Stimulated activated memory B cell treated with anti-CD40 and anti-IgM and Interleukin-4, amounts not matched to agents 10 μg/mL and 1 μg/mL and 100 μg/mL, for 72 hours (primary cell): ENCODE results near the gene IDUA.
"Not testable (repeated sequence)": the region's sequence is repeated elsewhere in the genome, so short reads cannot be mapped to it uniquely, and the experiment has no call there.

ENCODE experiments used
- ATAC-seq: fragments of 150-1000 bp; cut with Tn5 transposase; 2 replicates; pipeline ENCODE4 v1.10.0; 2021
- H3K27ac Mint-ChIP-seq: one replicate; pipeline ENCODE4 v1.8.0; 2022; ENCODE audit warnings: mild to moderate bottlenecking, mixed read lengths
- H3K27me3 Mint-ChIP-seq: one replicate; pipeline ENCODE4 v1.8.0; 2022; ENCODE audit warnings: mixed read lengths
- H3K36me3 Mint-ChIP-seq: one replicate; pipeline ENCODE4 v1.8.0; 2022; ENCODE audit warnings: mixed read lengths
- H3K4me1 Mint-ChIP-seq: one replicate; pipeline ENCODE4 v1.8.0; 2022; ENCODE audit warnings: mixed read lengths
- H3K4me3 Mint-ChIP-seq: one replicate; pipeline ENCODE4 v1.8.0; 2022; ENCODE audit warnings: mild to moderate bottlenecking, moderate library complexity, mixed read lengths
- H3K9me3 Mint-ChIP-seq: one replicate; pipeline ENCODE4 v1.8.0; 2022; ENCODE audit warnings: mixed read lengths

The IDUA gene

DNA sequence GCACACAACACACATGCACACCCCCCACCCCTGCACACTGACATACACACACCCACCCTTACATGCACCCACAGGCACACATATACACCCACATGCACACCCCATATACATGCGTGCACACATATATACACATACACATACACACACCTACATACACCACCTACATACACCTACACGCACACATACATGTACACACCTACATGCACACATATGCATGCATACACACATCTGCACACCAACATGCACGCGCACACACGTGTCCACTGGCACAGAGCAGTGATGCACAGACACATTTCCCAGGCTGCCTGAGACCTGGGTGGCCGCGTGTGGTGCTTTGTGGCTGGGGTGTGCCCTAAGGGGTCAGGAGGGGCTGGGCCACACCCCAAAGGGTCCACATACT, 56.3 kb downstream of the IDUA start:
- Mint-ChIP-seq H3K4me1 (no peaks in the 10 kb centered on the region), H3K27me3 (peaks cover 51% of the 10 kb centered on the region), H3K27ac (no peak overlapping the region), H3K4me3 (no peak overlapping the region), H3K36me3 (no peaks in the 10 kb centered on the region), H3K9me3 (peaks cover 2% of the 10 kb centered on the region)
- no peak for ATAC-seq

- Mint-ChIP-seq H3K27me3 (peaks cover 58% of the 10 kb centered on the region), H3K36me3 (no peaks in the 10 kb centered on the region), H3K4me1 (peaks cover 6% of the 10 kb centered on the region), H3K9me3 (peaks cover 2% of the 10 kb centered on the region), H3K27ac (no peak overlapping the region), H3K4me3 (no peak overlapping the region)
- no peak for ATAC-seq
Observed at GRCh38 chr4:1043651-1044468, 57.0 kb downstream of the IDUA start.

DNA sequence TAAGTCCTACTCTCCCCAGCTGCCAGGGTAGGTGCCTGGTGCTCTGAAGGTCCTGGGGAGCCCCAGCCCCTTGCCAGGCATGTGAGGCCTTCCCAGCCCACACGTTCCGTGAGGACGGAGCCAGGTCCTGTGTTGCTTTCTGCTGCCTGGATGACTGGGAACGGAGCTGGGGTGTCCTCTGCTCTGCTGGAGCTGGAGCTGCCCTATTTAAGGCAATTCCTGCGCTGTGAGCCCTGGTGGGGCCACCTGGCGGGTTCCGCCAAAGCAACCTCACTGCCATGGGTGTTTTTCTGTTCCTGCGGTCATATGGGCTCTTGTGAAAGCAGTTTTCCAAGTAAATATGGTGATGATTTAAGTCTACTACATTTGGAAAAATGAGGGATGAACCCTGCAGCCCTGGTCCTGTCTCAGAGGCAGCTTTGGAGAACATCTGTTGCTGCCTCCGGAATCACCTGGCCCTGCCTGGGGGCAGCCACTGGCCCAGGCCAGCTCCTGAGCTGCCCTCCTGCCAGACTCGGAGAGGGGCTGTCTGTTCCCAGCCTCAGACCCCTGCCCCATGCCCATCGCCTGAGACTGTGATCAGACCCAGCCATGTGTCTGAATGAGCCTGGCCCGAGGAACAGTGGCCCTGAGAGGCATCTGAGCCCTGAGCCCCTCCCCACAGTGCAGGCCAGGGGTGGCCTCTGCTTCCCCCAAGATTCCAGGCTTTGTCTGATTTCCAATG, 57.8 kb downstream of the IDUA start:
- Mint-ChIP-seq H3K27me3 (peaks cover 66% of the 10 kb centered on the region), H3K36me3 (no peaks in the 10 kb centered on the region), H3K9me3 (peaks cover 2% of the 10 kb centered on the region), H3K27ac (no peak overlapping the region), H3K4me1 (peaks cover 12% of the 10 kb centered on the region), H3K4me3 (no peak overlapping the region)
- no peak for ATAC-seq

DNA sequence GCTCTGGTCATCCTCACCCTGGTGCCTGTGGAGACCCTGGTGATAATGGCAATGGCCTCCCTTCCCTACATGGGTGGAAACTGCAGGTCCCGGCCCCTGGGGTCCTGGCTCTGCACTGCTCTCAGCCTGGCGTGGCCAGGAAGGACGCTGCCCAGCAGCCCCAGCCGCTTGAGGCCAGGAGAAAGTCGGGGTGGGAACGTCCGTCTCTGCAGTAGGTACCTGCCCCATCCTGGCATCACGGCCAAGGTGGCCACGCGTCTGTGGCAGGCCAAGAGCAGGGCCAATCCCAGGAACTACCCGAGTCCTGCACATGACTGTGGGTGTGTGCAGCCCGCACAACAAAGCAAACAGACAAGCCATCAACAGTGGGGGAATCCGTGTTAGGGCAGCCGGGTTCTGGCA, 58.4 kb downstream of the IDUA start:
- H3K27me3 Mint-ChIP-seq, result peaks cover 71% of the 10 kb centered on the region

DNA sequence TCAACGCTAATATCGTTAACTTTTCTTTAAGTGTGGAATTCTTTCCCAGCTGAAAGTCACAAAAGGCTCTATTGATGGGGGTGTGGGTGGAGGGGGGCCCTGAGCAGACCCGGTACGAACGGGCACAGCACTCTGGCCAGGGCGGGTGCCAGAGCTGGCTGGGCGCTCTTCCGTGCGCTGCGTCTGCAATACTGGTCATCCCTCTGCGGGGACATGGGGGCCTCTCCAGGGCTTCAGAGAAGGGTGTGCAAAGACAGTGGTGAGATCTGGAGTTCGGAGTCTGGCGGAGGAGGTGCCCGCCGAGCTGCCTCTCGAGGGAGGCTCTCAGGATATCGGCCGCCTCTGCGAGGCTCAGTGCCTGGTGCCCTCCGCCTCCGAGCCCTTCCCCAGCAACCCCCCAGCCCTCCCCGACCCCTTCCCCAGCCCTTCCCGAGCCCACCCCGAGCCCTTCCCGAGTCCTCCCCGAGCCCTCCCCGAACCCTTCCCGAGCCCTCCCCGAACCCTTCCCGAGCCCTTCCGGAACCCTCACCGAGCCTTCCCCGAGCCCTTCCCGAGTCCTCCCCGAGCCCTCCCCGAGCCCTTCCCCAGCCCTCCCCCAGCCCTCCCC, 58.9 kb downstream of the IDUA start:
- Mint-ChIP-seq H3K27me3 (peaks cover 75% of the 10 kb centered on the region), H3K4me1 (peaks cover 12% of the 10 kb centered on the region), H3K4me3 (no peak overlapping the region), H3K9me3 (peaks cover 2% of the 10 kb centered on the region), H3K27ac (no peak overlapping the region), H3K36me3 (no peaks in the 10 kb centered on the region)
- ATAC-seq, result no peak

More for the DNA sequence above, 58.4 kb downstream of the IDUA start:
- H3K27ac Mint-ChIP-seq, result no peak overlapping the region
- no peaks in the 10 kb centered on the region for H3K36me3 Mint-ChIP-seq
- H3K4me3 Mint-ChIP-seq, result no peak overlapping the region
- peaks cover 12% of the 10 kb centered on the region for H3K4me1 Mint-ChIP-seq
- H3K9me3 Mint-ChIP-seq, result peaks cover 2% of the 10 kb centered on the region
- no peak for ATAC-seq

- ATAC-seq, H3K9me3 Mint-ChIP-seq, H3K4me3 Mint-ChIP-seq, H3K36me3 Mint-ChIP-seq, H3K27ac Mint-ChIP-seq: not testable (repeated sequence)
- Mint-ChIP-seq H3K27me3 (peaks cover 75% of the 10 kb centered on the region), H3K4me1 (peaks cover 12% of the 10 kb centered on the region)
Observed at GRCh38 chr4:1046581-1047011, 59.8 kb downstream of the IDUA start.

- peaks cover 8% of the 10 kb centered on the region for H3K9me3 Mint-ChIP-seq
- H3K27me3 Mint-ChIP-seq, result peaks cover 75% of the 10 kb centered on the region
- H3K36me3 Mint-ChIP-seq, result no peaks in the 10 kb centered on the region
- H3K27ac Mint-ChIP-seq, result no peak overlapping the region
- peaks cover 12% of the 10 kb centered on the region for H3K4me1 Mint-ChIP-seq
- no peak overlapping the region for H3K4me3 Mint-ChIP-seq
- ATAC-seq, result no peak
Observed at GRCh38 chr4:1047106-1047975, 60.5 kb downstream of the IDUA start.

DNA sequence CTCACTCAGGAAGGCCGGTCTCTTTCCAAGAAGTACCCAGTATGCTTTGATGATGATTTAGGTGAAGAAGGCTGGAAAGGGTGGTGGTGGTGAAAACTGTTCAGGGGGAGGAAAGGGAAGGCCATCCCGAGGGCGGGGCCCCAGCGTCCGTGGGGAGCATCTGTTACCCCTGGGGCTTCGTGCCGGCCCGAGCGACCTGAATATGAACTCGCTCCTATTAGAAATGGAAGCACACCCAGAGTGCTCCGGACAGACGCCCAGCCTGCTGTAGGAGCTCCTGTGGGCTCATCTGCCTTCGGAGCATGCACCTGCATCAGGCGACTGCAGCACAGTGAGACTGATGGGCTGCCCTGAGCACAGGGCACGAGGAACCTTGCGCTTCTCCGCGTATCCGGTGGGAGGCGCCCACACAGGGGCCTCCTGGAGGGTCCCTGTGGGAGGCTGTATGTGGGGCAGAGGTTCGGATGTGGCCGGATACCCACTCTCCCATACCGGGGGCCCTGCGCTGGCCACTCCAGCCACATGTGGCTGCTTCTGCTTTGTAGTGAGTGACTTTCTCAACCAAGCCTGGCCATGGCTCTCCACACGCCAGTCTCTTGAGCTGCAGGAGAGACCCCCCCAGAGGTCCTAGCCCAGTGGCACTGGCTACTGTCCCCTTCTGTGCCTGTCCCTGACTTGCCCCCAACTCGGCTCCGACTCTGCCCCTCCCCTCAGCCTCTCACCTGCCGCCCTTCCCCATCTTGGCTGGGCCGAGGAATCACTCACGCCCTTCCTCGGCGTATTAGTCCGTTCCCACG, 61.3 kb downstream of the IDUA start:
- Mint-ChIP-seq H3K27ac (no peak overlapping the region), H3K27me3 (peaks cover 70% of the 10 kb centered on the region), H3K4me3 (no peak overlapping the region), H3K4me1 (peaks cover 12% of the 10 kb centered on the region), H3K36me3 (no peaks in the 10 kb centered on the region), H3K9me3 (peaks cover 7% of the 10 kb centered on the region)
- no peak for ATAC-seq

GRCh38 chr4:1048773-1049590, 62.1 kb downstream of the IDUA start:
- ATAC-seq, result peak; percentile 69
- H3K27ac Mint-ChIP-seq, result no peak overlapping the region
- H3K4me3 Mint-ChIP-seq, result no peak overlapping the region
- peaks cover 62% of the 10 kb centered on the region for H3K27me3 Mint-ChIP-seq
- peaks cover 7% of the 10 kb centered on the region for H3K9me3 Mint-ChIP-seq
- H3K36me3 Mint-ChIP-seq, result no peaks in the 10 kb centered on the region
- peaks cover 12% of the 10 kb centered on the region for H3K4me1 Mint-ChIP-seq

- no peak overlapping the region for H3K4me3 Mint-ChIP-seq
- no peak overlapping the region for H3K27ac Mint-ChIP-seq
- no peaks in the 10 kb centered on the region for H3K36me3 Mint-ChIP-seq
- peaks cover 56% of the 10 kb centered on the region for H3K27me3 Mint-ChIP-seq
- H3K9me3 Mint-ChIP-seq, result peaks cover 7% of the 10 kb centered on the region
- ATAC-seq, result no peak
- H3K4me1 Mint-ChIP-seq, result peaks cover 12% of the 10 kb centered on the region
Observed at GRCh38 chr4:1049591-1049905, 62.7 kb downstream of the IDUA start.

GRCh38 chr4:1050486-1051213, 63.8 kb downstream of the IDUA start:
- Mint-ChIP-seq H3K27me3 (peaks cover 45% of the 10 kb centered on the region), H3K27ac (no peak overlapping the region), H3K36me3 (no peaks in the 10 kb centered on the region), H3K9me3 (peaks cover 7% of the 10 kb centered on the region), H3K4me3 (no peak overlapping the region), H3K4me1 (peaks cover 16% of the 10 kb centered on the region)
- no peak for ATAC-seq

GRCh38 chr4:1051472-1051871, 64.6 kb downstream of the IDUA start:
- peaks cover 24% of the 10 kb centered on the region for H3K4me1 Mint-ChIP-seq
- peaks cover 4% of the 10 kb centered on the region for H3K36me3 Mint-ChIP-seq
- H3K27ac Mint-ChIP-seq, result no peak overlapping the region
- H3K27me3 Mint-ChIP-seq, result peaks cover 41% of the 10 kb centered on the region
- ATAC-seq, result no peak
- peaks cover 7% of the 10 kb centered on the region for H3K9me3 Mint-ChIP-seq
- no peak overlapping the region for H3K4me3 Mint-ChIP-seq

DNA sequence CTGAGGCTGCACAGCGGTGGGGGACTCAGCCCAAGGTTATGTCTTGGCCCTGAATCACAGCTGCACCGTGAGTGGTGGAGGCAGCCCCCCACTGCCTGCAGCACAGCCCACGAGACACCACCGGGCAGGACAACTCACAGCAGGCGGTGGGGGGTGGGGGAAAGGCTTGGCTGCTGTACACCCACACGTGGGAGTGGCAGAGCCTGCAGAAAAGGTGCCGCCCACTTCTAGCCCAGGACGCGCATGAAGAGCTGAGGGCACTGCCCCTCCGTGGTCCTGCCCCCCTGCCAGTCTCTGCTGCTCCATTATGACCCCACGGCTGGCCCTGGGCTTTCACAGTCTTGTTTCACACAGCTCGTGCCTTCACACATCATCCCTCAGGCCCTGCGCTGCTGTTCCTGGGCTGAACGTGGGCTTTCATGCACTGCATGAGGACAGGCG, 65.4 kb downstream of the IDUA start:
- Mint-ChIP-seq H3K4me3 (no peak overlapping the region), H3K27me3 (peaks cover 33% of the 10 kb centered on the region), H3K27ac (no peak overlapping the region), H3K4me1 (peaks cover 25% of the 10 kb centered on the region), H3K36me3 (peaks cover 4% of the 10 kb centered on the region), H3K9me3 (peaks cover 7% of the 10 kb centered on the region)
- ATAC-seq, result no peak
